SH-SY5Y (cell line): ENCODE data around the gene ADGRG1.

Source experiments
- GATA2 ChIP-seq: IDR thresholded peaks from 2 replicates; pipeline ENCODE4 v1.6.1; 2011; ENCODE audit warnings: mild to moderate bottlenecking, low read depth, low read length
- GATA3 ChIP-seq: IDR thresholded peaks from 2 replicates; pipeline ENCODE4 v1.6.1; 2011; ENCODE audit warnings: low read depth, mild to moderate bottlenecking, low read length, moderate library complexity

Gene ADGRG1

GRCh38 chr16:57600048-57600835 lies 28.2 kb upstream of the ADGRG1 start:
- TF ChIP-seq GATA2 (no peak), GATA3 (no peak)

GRCh38 chr16:57600952-57601580 lies 27.4 kb upstream of the ADGRG1 start:
- no peak for TF ChIP-seq GATA2
- no peak for TF ChIP-seq GATA3

GRCh38 chr16:57601801-57602478 lies 26.5 kb upstream of the ADGRG1 start:
- TF ChIP-seq GATA3 (no peak), GATA2 (no peak)

- TF ChIP-seq GATA3: no peak
- no peak for TF ChIP-seq GATA2
Measured at GRCh38 chr16:57603115-57604024, 25.1 kb upstream of the ADGRG1 start.

GRCh38 chr16:57604177-57604576 lies 24.3 kb upstream of the ADGRG1 start:
- TF ChIP-seq GATA2 (no peak), GATA3 (no peak)

- TF ChIP-seq GATA3 (no peak), GATA2 (no peak)
Measured at GRCh38 chr16:57606147-57606846, 22.1 kb upstream of the ADGRG1 start.

- TF ChIP-seq GATA2: no peak
Measured at GRCh38 chr16:57606847-57607501, 21.5 kb upstream of the ADGRG1 start.

GRCh38 chr16:57607676-57608461 lies 20.6 kb upstream of the ADGRG1 start:
- TF ChIP-seq GATA2: no peak
- TF ChIP-seq GATA3: no peak

- TF ChIP-seq GATA3: no peak
- peak; percentile 54; the same call in 1 of the 2 replicates for TF ChIP-seq GATA2
Measured at GRCh38 chr16:57608462-57609113, 19.8 kb upstream of the ADGRG1 start.

GRCh38 chr16:57609541-57610401 lies 18.7 kb upstream of the ADGRG1 start:
- TF ChIP-seq GATA3 (no peak), GATA2 (no peak)

GRCh38 chr16:57610611-57611010 lies 17.8 kb upstream of the ADGRG1 start:
- TF ChIP-seq GATA3 (no peak), GATA2 (no peak)
